CD14-positive monocyte (primary cell): ENCODE data around the gene SRPRA. TPM values are rescaled to one million over a fixed set of nuclear protein-coding genes. Genes with fewer than 3 reads are reported as not detected.

ENCODE experiments used
- DNase-seq, 3 donors: peaks; one replicate each; pipeline ENCODE4 v3.0.0-alpha.2; 2011 to 2022
- H2AFZ ChIP-seq: 2 replicates; pipeline ENCODE4 v1.6.0; 2012; ENCODE audit warnings: mild to moderate bottlenecking, low read depth, low read length, inconsistent platforms; ENCODE audit not compliant: insufficient read depth, poor library complexity, severe bottlenecking
- H3K27ac ChIP-seq, 2 donors: 1 replicate in 1 of 2; 2 replicates in 1 of 2; pipeline ENCODE4 v1.5.1; 2012 to 2013; ENCODE audit warnings: low read length in 2 of 2, control low read depth in 1 of 2, inconsistent platforms in 1 of 2, low read depth in 1 of 2, mild to moderate bottlenecking in 1 of 2
- H3K27me3 ChIP-seq, 2 donors: one replicate each; pipeline versions ENCODE4 v1.6.0 to v1.6.1; 2011 to 2013; ENCODE audit warnings: low read length in 2 of 2; ENCODE audit not compliant: control insufficient read depth in 2 of 2, insufficient read depth in 2 of 2
- H3K36me3 ChIP-seq, 2 donors: replicated peaks in 1 of 2; 1 replicate in 1 of 2; 2 replicates in 1 of 2; pipeline versions ENCODE4 v1.5.1 to v1.6.1; 2012 to 2013; ENCODE audit warnings: low read length in 2 of 2, control low read depth in 1 of 2, inconsistent platforms in 1 of 2, mild to moderate bottlenecking in 1 of 2; ENCODE audit not compliant: insufficient read depth in 2 of 2, control insufficient read depth in 1 of 2
- H3K4me1 ChIP-seq, 2 donors: 1 replicate in 1 of 2; 2 replicates in 1 of 2; pipeline versions ENCODE4 v1.5.1 to v1.6.1; 2012 to 2013; ENCODE audit warnings: low read length in 2 of 2, control low read depth in 1 of 2, inconsistent platforms in 1 of 2, mild to moderate bottlenecking in 1 of 2, moderate library complexity in 1 of 2; ENCODE audit not compliant: insufficient read depth in 2 of 2, control insufficient read depth in 1 of 2
- H3K4me2 ChIP-seq: replicated peaks from 2 replicates; pipeline ENCODE3; 2012; ENCODE audit warnings: low read length, moderate library complexity, mild to moderate bottlenecking; ENCODE audit not compliant: poor library complexity, severe bottlenecking; ENCODE audit errors: extremely low read depth
- H3K4me3 ChIP-seq, 3 experiments: fragments of 200-600 bp in 1 of 3; sonication (generic) in 1 of 3; replicated peaks in 1 of 3; 1 replicate in 2 of 3; 2 replicates in 1 of 3; pipeline ENCODE4 v1.5.1; 2011 to 2013; ENCODE audit warnings: low read length in 3 of 3, mild to moderate bottlenecking in 3 of 3, control low read depth in 2 of 3, low read depth in 2 of 3, inconsistent platforms in 1 of 3, moderate library complexity in 1 of 3
- H3K79me2 ChIP-seq: 2 replicates; pipeline ENCODE4 v1.6.0; 2012; ENCODE audit warnings: mild to moderate bottlenecking, control low read depth, inconsistent platforms, low read length, moderate library complexity; ENCODE audit not compliant: insufficient read depth
- H3K9ac ChIP-seq: 2 replicates; pipeline ENCODE4 v1.6.0; 2017; ENCODE audit warnings: low read length, mild to moderate bottlenecking; ENCODE audit not compliant: insufficient read depth, poor library complexity, severe bottlenecking
- H3K9me3 ChIP-seq, 2 donors: replicated peaks in 1 of 2; 1 replicate in 1 of 2; 2 replicates in 1 of 2; pipeline versions ENCODE4 v1.5.1 to v1.6.1; 2012 to 2013; ENCODE audit warnings: low read length in 2 of 2, control low read depth in 1 of 2; ENCODE audit not compliant: control insufficient read depth in 1 of 2, insufficient read depth in 1 of 2
- H4K20me1 ChIP-seq: 2 replicates; pipeline ENCODE4 v1.6.0; 2012; ENCODE audit warnings: mild to moderate bottlenecking, low read length, control low read depth, moderate library complexity; ENCODE audit not compliant: insufficient read depth
- H3K27ac Mint-ChIP-seq, 7 donors: one replicate each; pipeline ENCODE4 v1.8.0; 2020; ENCODE audit warnings: mild to moderate bottlenecking in 7 of 7, mixed read lengths in 7 of 7, moderate library complexity in 6 of 7, inconsistent platforms in 2 of 7
- H3K27me3 Mint-ChIP-seq, 3 donors: one replicate each; pipeline ENCODE4 v1.8.0; 2021 to 2022; ENCODE audit warnings: low read depth in 3 of 3, mild to moderate bottlenecking in 3 of 3, mixed read lengths in 3 of 3, moderate library complexity in 3 of 3, inconsistent platforms in 1 of 3
- H3K36me3 Mint-ChIP-seq, 2 donors: one replicate each; pipeline ENCODE4 v1.8.0; 2020; ENCODE audit warnings: mixed read lengths in 2 of 2, inconsistent platforms in 1 of 2, mild to moderate bottlenecking in 1 of 2
- H3K4me1 Mint-ChIP-seq: one replicate; pipeline ENCODE4 v1.8.0; 2020; ENCODE audit warnings: mild to moderate bottlenecking, mixed read lengths
- H3K4me3 Mint-ChIP-seq, 2 donors: one replicate each; pipeline ENCODE4 v1.8.0; 2020; ENCODE audit warnings: mild to moderate bottlenecking in 2 of 2, mixed read lengths in 2 of 2, moderate library complexity in 1 of 2
- H3K9me3 Mint-ChIP-seq, 7 donors: one replicate each; pipeline ENCODE4 v1.8.0; 2020 to 2022; ENCODE audit warnings: mixed read lengths in 7 of 7, mild to moderate bottlenecking in 6 of 7, moderate library complexity in 6 of 7, inconsistent platforms in 2 of 7
- WGBS: methylation state at CpG from one replicate; pipeline ENCODE4 v1.1.5; 2013; ENCODE audit warnings: missing lambda C conversion rate; ENCODE audit not compliant: insufficient coverage; 5-methylcytosine and 5-hydroxymethylcytosine counted together
- intact Hi-C, 2 donors: fragments of 100-400 bp; cut with micrococcal nuclease; formaldehyde crosslinking; loops; one replicate each; pipeline versions ENCODE4 v1.15.0 to v1.15.1; 2023
- polyA plus RNA-seq, 3 donors: library from polyadenylated mRNA; depleted of rRNA in 1 of 3; unstranded in 2 of 3; stranded (reverse) in 1 of 3; fragments of 300-500 nt in 2 of 3; fragments of >200 nt in 1 of 3; fragmentation: Illumina TruSeq in 2 of 3; gene quantifications; 1 replicate in 2 of 3; 2 replicates in 1 of 3; pipeline ENCODE4 v1.2.3, GENCODE V29; 2012 to 2021
- TF ChIP-seq, protein P1 (sequence below): fragments of 200-600 bp; IDR thresholded peaks from one replicate; pipeline ENCODE4 v1.8.0; 2022; ENCODE audit warnings: antibody characterized with exemption, mild to moderate bottlenecking

The SRPRA gene
- polyA plus RNA-seq, 3 donors: 68.7 to 123 (median 87.6) TPM

DNA sequence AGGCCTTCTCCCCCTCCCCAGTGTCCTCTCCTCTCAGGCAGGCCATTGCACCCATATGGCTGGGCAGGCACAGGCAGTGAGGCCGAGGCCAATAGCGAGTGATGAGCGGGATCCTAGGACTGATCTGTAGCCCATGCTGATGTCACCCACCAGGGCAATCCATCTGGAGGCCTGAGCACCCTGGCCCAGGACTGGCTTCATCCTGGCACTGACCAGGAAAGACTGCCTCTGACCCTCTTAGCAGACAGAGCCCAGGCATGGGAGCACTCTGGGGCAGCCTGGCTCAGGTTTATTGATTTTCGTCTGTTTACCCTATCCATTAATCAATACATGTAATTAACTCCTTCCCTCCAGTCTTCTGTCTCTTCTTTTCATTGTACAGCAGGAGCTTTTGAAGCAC lies 9.1 kb upstream of the SRPRA start:
- H3K79me2 ChIP-seq: peaks cover 17% of the 10 kb centered on the region
- H2AFZ ChIP-seq: no peak overlapping the region
- no peaks in the 10 kb centered on the region for H4K20me1 ChIP-seq
- no peaks in the 10 kb centered on the region for H3K9me3 ChIP-seq
- TF ChIP-seq, protein P1, sequence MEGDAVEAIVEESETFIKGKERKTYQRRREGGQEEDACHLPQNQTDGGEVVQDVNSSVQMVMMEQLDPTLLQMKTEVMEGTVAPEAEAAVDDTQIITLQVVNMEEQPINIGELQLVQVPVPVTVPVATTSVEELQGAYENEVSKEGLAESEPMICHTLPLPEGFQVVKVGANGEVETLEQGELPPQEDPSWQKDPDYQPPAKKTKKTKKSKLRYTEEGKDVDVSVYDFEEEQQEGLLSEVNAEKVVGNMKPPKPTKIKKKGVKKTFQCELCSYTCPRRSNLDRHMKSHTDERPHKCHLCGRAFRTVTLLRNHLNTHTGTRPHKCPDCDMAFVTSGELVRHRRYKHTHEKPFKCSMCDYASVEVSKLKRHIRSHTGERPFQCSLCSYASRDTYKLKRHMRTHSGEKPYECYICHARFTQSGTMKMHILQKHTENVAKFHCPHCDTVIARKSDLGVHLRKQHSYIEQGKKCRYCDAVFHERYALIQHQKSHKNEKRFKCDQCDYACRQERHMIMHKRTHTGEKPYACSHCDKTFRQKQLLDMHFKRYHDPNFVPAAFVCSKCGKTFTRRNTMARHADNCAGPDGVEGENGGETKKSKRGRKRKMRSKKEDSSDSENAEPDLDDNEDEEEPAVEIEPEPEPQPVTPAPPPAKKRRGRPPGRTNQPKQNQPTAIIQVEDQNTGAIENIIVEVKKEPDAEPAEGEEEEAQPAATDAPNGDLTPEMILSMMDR: no peak
- intact Hi-C loops: no loop called here
- no peak overlapping the region for H3K4me2 ChIP-seq
- no peak overlapping the region for H3K4me3 ChIP-seq
- peaks cover 0 to 3% (median 2%) of the 10 kb centered on the region in 3 donors for H3K27me3 Mint-ChIP-seq
- peaks cover 47 to 55% of the 10 kb centered on the region in 2 donors for H3K36me3 Mint-ChIP-seq
- WGBS: 98% methylated on average over 4 of the region's 4 CpGs
- H3K4me3 Mint-ChIP-seq: no peak overlapping the region
- H3K9ac ChIP-seq: no peak overlapping the region
- peaks cover 0 to 2% (median 0%) of the 10 kb centered on the region in 7 donors for H3K9me3 Mint-ChIP-seq
- H3K27ac ChIP-seq: no peak overlapping the region
- H3K4me1 Mint-ChIP-seq: peaks cover 34% of the 10 kb centered on the region
- peaks cover 31 to 35% of the 10 kb centered on the region in 2 donors for H3K4me1 ChIP-seq
- peaks cover 20 to 45% of the 10 kb centered on the region in 2 donors for H3K36me3 ChIP-seq
- no peak for DNase-seq
- no peaks in the 10 kb centered on the region for H3K27me3 ChIP-seq
- H3K27ac Mint-ChIP-seq: peak overlapping the region in 1 of 7 donors; percentile 5

DNA sequence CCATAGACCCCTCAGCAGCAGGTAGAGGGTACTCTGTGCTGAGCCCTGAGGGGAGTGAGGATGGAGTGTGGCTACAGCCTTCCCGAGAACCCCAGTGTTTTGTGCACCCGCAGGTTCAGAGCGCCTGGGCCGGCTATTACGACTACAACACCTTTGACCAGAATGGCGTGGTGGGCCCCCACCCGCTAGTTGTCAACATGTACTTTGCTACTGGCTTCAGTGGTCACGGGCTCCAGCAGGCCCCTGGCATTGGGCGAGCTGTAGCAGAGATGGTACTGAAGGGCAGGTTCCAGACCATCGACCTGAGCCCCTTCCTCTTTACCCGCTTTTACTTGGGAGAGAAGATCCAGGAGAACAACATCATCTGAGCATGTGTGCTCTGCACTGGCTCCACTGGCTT lies 8.6 kb upstream of the SRPRA start:
- no peak overlapping the region for H3K27ac ChIP-seq
- peaks cover 50 to 59% of the 10 kb centered on the region in 2 donors for H3K36me3 Mint-ChIP-seq
- H3K9me3 ChIP-seq: no peaks in the 10 kb centered on the region
- H3K4me1 Mint-ChIP-seq: peaks cover 32% of the 10 kb centered on the region
- no peak overlapping the region for H3K4me3 Mint-ChIP-seq
- H3K4me2 ChIP-seq: no peak overlapping the region
- TF ChIP-seq, protein P1: no peak
- no peaks in the 10 kb centered on the region for H3K27me3 ChIP-seq
- H3K79me2 ChIP-seq: peaks cover 12% of the 10 kb centered on the region
- H2AFZ ChIP-seq: no peak overlapping the region
- intact Hi-C loops: no loop called here
- peak overlapping the region in 2 of 7 donors; percentile 5 to 41 for H3K27ac Mint-ChIP-seq
- peaks cover 25 to 49% of the 10 kb centered on the region in 2 donors for H3K36me3 ChIP-seq
- H3K4me1 ChIP-seq: peaks cover 29 to 30% of the 10 kb centered on the region in 2 donors
- peaks cover 0 to 3% (median 2%) of the 10 kb centered on the region in 3 donors for H3K27me3 Mint-ChIP-seq
- no peaks in the 10 kb centered on the region for H4K20me1 ChIP-seq
- peaks cover 0 to 2% (median 0%) of the 10 kb centered on the region in 7 donors for H3K9me3 Mint-ChIP-seq
- 94% methylated on average over 10 of the region's 11 CpGs for WGBS
- H3K9ac ChIP-seq: no peak overlapping the region
- H3K4me3 ChIP-seq: no peak overlapping the region
- no peak for DNase-seq
